K562 (cell line): ENCODE results near the gene CYB5R4. TPM values are rescaled to one million over a fixed set of nuclear protein-coding genes. Genes with fewer than 3 reads are reported as not detected.

ENCODE experiments used
- ATAC-seq: fragments of 200-7000 bp; cut with Tn5 transposase; 3 replicates; pipeline ENCODE4 v1.9.1; 2020; ENCODE audit warnings: moderate library complexity
- BruUV-seq: library from RNA; stranded (reverse); fragments of 400-500 nt; replicated peaks from 2 replicates; lab custom pipeline; 2021; lab: Mats Ljungman, UMichigan
- CTCF ChIA-PET: fragments of 300-600 bp; formaldehyde crosslinking; extraction: SDS; loops from one replicate; lab custom pipeline; 2021; ENCODE audit warnings: low intra/inter-chr PET ratio; lab: Yijun Ruan, JAX
- POLR2A ChIA-PET: fragments of 300-600, 350-650 bp; sonication (Branson Sonifier 250); formaldehyde crosslinking; extraction: SDS; loops from one replicate; lab custom pipeline; 2021; ENCODE audit warnings: antibody characterized with exemption, inconsistent platforms; lab: Yijun Ruan, JAX
- DNase-seq, 4 experiments: peaks; one replicate each; pipeline versions ENCODE4 v3.0.0 to v3.0.0-alpha.2; 2011 to 2018; ENCODE audit warnings: low spot score in 3 of 4, mixed read lengths in 3 of 4; ENCODE audit errors: extremely low read depth in 1 of 4
- FAIRE-seq: peaks from 2 replicates; lab custom pipeline; 2011; peaks lifted over from hg19 to GRCh38; lab: Jason Lieb, UNC
- H2AFZ ChIP-seq: 2 replicates; pipeline ENCODE4 v1.6.0; 2011; ENCODE audit warnings: low read depth, low read length, control low read depth, inconsistent platforms
- H3K27ac ChIP-seq: fragments of 200-600 bp; 3 replicates; pipeline ENCODE4 v1.8.0; 2011; ENCODE audit warnings: low read depth, mild to moderate bottlenecking, control low read depth, inconsistent platforms, low read length, moderate library complexity, mixed read lengths; ENCODE audit errors: extremely low read depth
- H3K27me3 ChIP-seq, 2 experiments: fragments of 300-600 bp in 1 of 2; 2 replicates in 1 of 2; 3 replicates in 1 of 2; pipeline versions ENCODE4 v1.6.0 to v1.8.0; 2011; ENCODE audit warnings: inconsistent platforms in 2 of 2, low read length in 2 of 2, mild to moderate bottlenecking in 1 of 2, mixed read lengths in 1 of 2, moderate library complexity in 1 of 2; ENCODE audit not compliant: control insufficient read depth in 2 of 2, insufficient read depth in 2 of 2
- H3K36me3 ChIP-seq: fragments of 300-600 bp; 3 replicates; pipeline ENCODE4 v1.8.0; 2011; ENCODE audit warnings: mild to moderate bottlenecking, low read length, inconsistent platforms; ENCODE audit not compliant: control insufficient read depth, insufficient read depth
- H3K4me1 ChIP-seq, 2 experiments: fragments of 200-600 bp in 1 of 2; replicated peaks in 1 of 2; 2 replicates in 1 of 2; 3 replicates in 1 of 2; pipeline versions ENCODE4 v1.5.1 to v1.8.0; 2011; ENCODE audit warnings: inconsistent platforms in 2 of 2, low read length in 2 of 2, mild to moderate bottlenecking in 1 of 2, mixed read lengths in 1 of 2, moderate library complexity in 1 of 2; ENCODE audit not compliant: control insufficient read depth in 2 of 2, insufficient read depth in 2 of 2
- H3K4me2 ChIP-seq: 2 replicates; pipeline ENCODE4 v1.6.1; 2011; ENCODE audit warnings: low read length, control low read depth, inconsistent platforms, mixed read lengths; ENCODE audit not compliant: insufficient read depth
- H3K4me3 ChIP-seq: fragments of 200-600 bp; sonication (generic), shearing (Covaris generic); 2 replicates; pipeline ENCODE4 v1.5.1; 2016; ENCODE audit warnings: control low read depth, inconsistent platforms
- H3K79me2 ChIP-seq: fragments of 200-600 bp; 3 replicates; pipeline ENCODE4 v1.8.0; 2011; ENCODE audit warnings: low read length, inconsistent platforms; ENCODE audit not compliant: control insufficient read depth, insufficient read depth
- H3K9ac ChIP-seq, 2 experiments: 2 replicates each; pipeline versions ENCODE4 v1.6.0 to v1.6.1; 2011; ENCODE audit warnings: low read depth in 2 of 2, low read length in 2 of 2, control low read depth in 1 of 2, inconsistent platforms in 1 of 2, mild to moderate bottlenecking in 1 of 2, mixed read lengths in 1 of 2; ENCODE audit not compliant: insufficient read depth in 1 of 2
- H3K9me1 ChIP-seq: one replicate; pipeline ENCODE4 v1.6.0; 2011; ENCODE audit warnings: inconsistent platforms, mild to moderate bottlenecking, low read length, moderate library complexity; ENCODE audit not compliant: control insufficient read depth, insufficient read depth
- H3K9me3 ChIP-seq: replicated peaks from 2 replicates; pipeline ENCODE4 v1.5.1; 2011; ENCODE audit warnings: low read depth, low read length, inconsistent platforms; ENCODE audit not compliant: control insufficient read depth, insufficient read depth
- H4K20me1 ChIP-seq: replicated peaks from 2 replicates; pipeline ENCODE4 v1.6.1; 2011; ENCODE audit warnings: low read length, inconsistent platforms, mixed read lengths; ENCODE audit not compliant: control insufficient read depth, insufficient read depth
- ARID1B ChIP-seq: fragments of 450-650 bp; IDR thresholded peaks from 2 replicates; pipeline ENCODE4 v1.6.1; 2016; ENCODE audit warnings: antibody characterized with exemption, mild to moderate bottlenecking, inconsistent platforms
- CBX3 ChIP-seq, 2 experiments: IDR thresholded peaks; 1 replicate in 1 of 2; 2 replicates in 1 of 2; pipeline ENCODE4 v1.6.1; 2012; ENCODE audit warnings: inconsistent platforms in 2 of 2, low read length in 2 of 2, borderline replicate concordance in 1 of 2, control low read depth in 1 of 2
- KLF16 ChIP-seq: IDR thresholded peaks from 2 replicates; pipeline ENCODE4 v1.6.1; 2016; ENCODE audit warnings: antibody characterized with exemption
- KLF6 ChIP-seq: fragments of 250-450 bp; sonication (Bioruptor Pico); IDR thresholded peaks from 2 replicates; pipeline ENCODE4 v1.4.0; 2020; ENCODE audit warnings: mild to moderate bottlenecking, moderate library complexity, borderline replicate concordance
- NR3C1 ChIP-seq: sonication (generic); formaldehyde crosslinking; IDR thresholded peaks from 2 replicates; pipeline ENCODE4 v1.8.1; 2022; ENCODE audit warnings: missing genetic modification reagents
- RBM14 ChIP-seq: fragments of 200-400 bp; formaldehyde crosslinking; IDR thresholded peaks from 2 replicates; pipeline ENCODE4 v1.6.1; 2018; ENCODE audit warnings: low read depth, mild to moderate bottlenecking, low read length, moderate library complexity, borderline replicate concordance; ENCODE audit not compliant: insufficient read depth
- TEAD2 ChIP-seq: fragments of 450-650 bp; IDR thresholded peaks from 2 replicates; pipeline ENCODE4 v1.6.1; 2016; ENCODE audit warnings: missing genetic modification characterization, control low read depth, missing compliant biosample characterization
- ZNF253 ChIP-seq: fragments of 250-450 bp; sonication (Bioruptor Pico); conservative IDR thresholded peaks from 2 replicates; pipeline ENCODE4 v1.6.1; 2021; ENCODE audit warnings: mild to moderate bottlenecking
- ZNF77 ChIP-seq: fragments of 250-450 bp; sonication (Bioruptor Pico); IDR thresholded peaks from 2 replicates; pipeline ENCODE4 v1.5.0; 2020
- WGBS: fragments of 100-300 bp; shearing (Covaris generic); methylation state at CpG from one replicate; pipeline ENCODE4 v1.1.6; 2016; ENCODE audit warnings: low coverage, mixed read lengths; ENCODE audit not compliant: insufficient coverage; ENCODE audit errors: missing lambda C conversion rate; 5-methylcytosine and 5-hydroxymethylcytosine counted together
- in situ Hi-C: fragments of 300-500 bp; cut with MboI; formaldehyde crosslinking; loops from 4 replicates; pipeline ENCODE4 v1.15.0; 2018; ENCODE audit warnings: inconsistent platforms, mixed read lengths
- intact Hi-C: fragments of 100-400 bp; cut with micrococcal nuclease; formaldehyde crosslinking; loops from 2 replicates; pipeline ENCODE4 v1.14.2; 2022
- polyA plus RNA-seq, 8 experiments: library from polyadenylated mRNA; depleted of rRNA in 4 of 8; stranded (reverse) in 5 of 8; unstranded in 3 of 8; fragments of >200 nt; fragmentation: Nextera tagmentation in 2 of 8; fragmentation: Illumina TruSeq in 1 of 8; extraction: Ambion mirVana in 2 of 8; extraction: Trizol in 1 of 8; gene quantifications; 2 replicates each; pipeline versions ENCODE4 v1.2.1 to v1.2.3, GENCODE V29; 2011 to 2014; ENCODE audit warnings: inconsistent platforms in 1 of 8, missing spikeins in 1 of 8
- total RNA-seq, 7 experiments: library from RNA; depleted of rRNA in 6 of 7; stranded (reverse); fragments of >200 nt in 6 of 7; fragmentation: Illumina TruSeq in 2 of 7; extraction: Trizol in 2 of 7; gene quantifications; 2 replicates each; pipeline versions ENCODE4 v1.2.1 to v1.2.3, GENCODE V29; 2011 to 2021; ENCODE audit warnings: low replicate concordance in 1 of 7
- TF ChIP-seq, protein P1 (sequence below): sonication (generic); formaldehyde crosslinking; IDR thresholded peaks from 2 replicates; pipeline ENCODE4 v1.8.0; 2023; ENCODE audit warnings: missing genetic modification reagents, mild to moderate bottlenecking, borderline replicate concordance
- TF ChIP-seq, protein P2 (sequence below): fragments of 200-800 bp; sonication (Bioruptor generic); IDR thresholded peaks from 2 replicates; pipeline ENCODE4 v1.6.1; 2017; ENCODE audit warnings: missing genetic modification characterization, missing compliant biosample characterization
- TF ChIP-seq, protein P3 (sequence below): fragments of 250-450 bp; sonication (Bioruptor Pico); IDR thresholded peaks from 2 replicates; pipeline ENCODE4 v1.4.0; 2020; ENCODE audit warnings: mild to moderate bottlenecking, moderate library complexity

The CYB5R4 gene
- total and polyA plus RNA-seq, 9 of the 15 experiments (the other 6 are each of a cell fraction or from before 2014, with no cell fraction given), result 5.9 to 23.1 (median 19.0) TPM

- H3K9me1 ChIP-seq, result no peaks in the 10 kb centered on the region
- no peaks in the 10 kb centered on the region for H3K27me3 ChIP-seq
- no TSS peak for BruUV-seq
- H3K27ac ChIP-seq, result no peak overlapping the region
- ATAC-seq (no peak), DNase-seq (no peak), FAIRE-seq (no peak)
- POLR2A ChIA-PET, result interaction anchor here (0.8 to 1.2 kb wide), 2 partner anchors 26 to 200 kb away, joined by 3 to 4 read pairs; no protein-coding TSS in a partner anchor
- H3K9ac ChIP-seq, result no peak overlapping the region
- CTCF ChIA-PET, result no interaction called here
- no peaks in the 10 kb centered on the region; the same call in 2 of the 3 replicates for H3K36me3 ChIP-seq
- no peaks in the 10 kb centered on the region; the same call in 2 of the 3 replicates for H3K79me2 ChIP-seq
- no peak overlapping the region for H2AFZ ChIP-seq
- intact Hi-C loops (loop anchor here (5.0 kb wide), 1 partner anchor 169 kb away; no protein-coding TSS in a partner anchor), in situ Hi-C loops (loop anchor here (5.0 to 25.0 kb wide), 2 partner anchors 319 to 869 kb away; partner anchors contain the start of gene TBX18)
- H3K9me3 ChIP-seq, result no peaks in the 10 kb centered on the region
- H3K4me1 ChIP-seq, result no peaks in the 10 kb centered on the region
- 100% methylated on average over 1 of the region's 1 CpG for WGBS
- H3K4me2 ChIP-seq, result no peak overlapping the region
- no peaks in the 10 kb centered on the region for H4K20me1 ChIP-seq
- no peak overlapping the region for H3K4me3 ChIP-seq
- TF ChIP-seq, protein P1, sequence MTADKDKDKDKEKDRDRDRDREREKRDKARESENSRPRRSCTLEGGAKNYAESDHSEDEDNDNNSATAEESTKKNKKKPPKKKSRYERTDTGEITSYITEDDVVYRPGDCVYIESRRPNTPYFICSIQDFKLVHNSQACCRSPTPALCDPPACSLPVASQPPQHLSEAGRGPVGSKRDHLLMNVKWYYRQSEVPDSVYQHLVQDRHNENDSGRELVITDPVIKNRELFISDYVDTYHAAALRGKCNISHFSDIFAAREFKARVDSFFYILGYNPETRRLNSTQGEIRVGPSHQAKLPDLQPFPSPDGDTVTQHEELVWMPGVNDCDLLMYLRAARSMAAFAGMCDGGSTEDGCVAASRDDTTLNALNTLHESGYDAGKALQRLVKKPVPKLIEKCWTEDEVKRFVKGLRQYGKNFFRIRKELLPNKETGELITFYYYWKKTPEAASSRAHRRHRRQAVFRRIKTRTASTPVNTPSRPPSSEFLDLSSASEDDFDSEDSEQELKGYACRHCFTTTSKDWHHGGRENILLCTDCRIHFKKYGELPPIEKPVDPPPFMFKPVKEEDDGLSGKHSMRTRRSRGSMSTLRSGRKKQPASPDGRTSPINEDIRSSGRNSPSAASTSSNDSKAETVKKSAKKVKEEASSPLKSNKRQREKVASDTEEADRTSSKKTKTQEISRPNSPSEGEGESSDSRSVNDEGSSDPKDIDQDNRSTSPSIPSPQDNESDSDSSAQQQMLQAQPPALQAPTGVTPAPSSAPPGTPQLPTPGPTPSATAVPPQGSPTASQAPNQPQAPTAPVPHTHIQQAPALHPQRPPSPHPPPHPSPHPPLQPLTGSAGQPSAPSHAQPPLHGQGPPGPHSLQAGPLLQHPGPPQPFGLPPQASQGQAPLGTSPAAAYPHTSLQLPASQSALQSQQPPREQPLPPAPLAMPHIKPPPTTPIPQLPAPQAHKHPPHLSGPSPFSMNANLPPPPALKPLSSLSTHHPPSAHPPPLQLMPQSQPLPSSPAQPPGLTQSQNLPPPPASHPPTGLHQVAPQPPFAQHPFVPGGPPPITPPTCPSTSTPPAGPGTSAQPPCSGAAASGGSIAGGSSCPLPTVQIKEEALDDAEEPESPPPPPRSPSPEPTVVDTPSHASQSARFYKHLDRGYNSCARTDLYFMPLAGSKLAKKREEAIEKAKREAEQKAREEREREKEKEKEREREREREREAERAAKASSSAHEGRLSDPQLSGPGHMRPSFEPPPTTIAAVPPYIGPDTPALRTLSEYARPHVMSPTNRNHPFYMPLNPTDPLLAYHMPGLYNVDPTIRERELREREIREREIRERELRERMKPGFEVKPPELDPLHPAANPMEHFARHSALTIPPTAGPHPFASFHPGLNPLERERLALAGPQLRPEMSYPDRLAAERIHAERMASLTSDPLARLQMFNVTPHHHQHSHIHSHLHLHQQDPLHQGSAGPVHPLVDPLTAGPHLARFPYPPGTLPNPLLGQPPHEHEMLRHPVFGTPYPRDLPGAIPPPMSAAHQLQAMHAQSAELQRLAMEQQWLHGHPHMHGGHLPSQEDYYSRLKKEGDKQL (CRISPR knock-in tag), result no peak
- no peak for TF ChIP-seq KLF6 (CRISPR knock-in tag)
- TF ChIP-seq CBX3 (IDR thresholded peaks at IDR 0.05; ENCODE audit: borderline replicate concordance in 1 of 2, low read length in 2 of 2), result no peak
- no peak for TF ChIP-seq TEAD2 (tag)
- TF ChIP-seq ZNF77 (CRISPR knock-in tag), result no peak
- TF ChIP-seq RBM14, result no peak
- TF ChIP-seq ARID1B, result no peak
- TF ChIP-seq KLF16, result no peak
- no peak for TF ChIP-seq ZNF253 (CRISPR knock-in tag)
- TF ChIP-seq, protein P2, sequence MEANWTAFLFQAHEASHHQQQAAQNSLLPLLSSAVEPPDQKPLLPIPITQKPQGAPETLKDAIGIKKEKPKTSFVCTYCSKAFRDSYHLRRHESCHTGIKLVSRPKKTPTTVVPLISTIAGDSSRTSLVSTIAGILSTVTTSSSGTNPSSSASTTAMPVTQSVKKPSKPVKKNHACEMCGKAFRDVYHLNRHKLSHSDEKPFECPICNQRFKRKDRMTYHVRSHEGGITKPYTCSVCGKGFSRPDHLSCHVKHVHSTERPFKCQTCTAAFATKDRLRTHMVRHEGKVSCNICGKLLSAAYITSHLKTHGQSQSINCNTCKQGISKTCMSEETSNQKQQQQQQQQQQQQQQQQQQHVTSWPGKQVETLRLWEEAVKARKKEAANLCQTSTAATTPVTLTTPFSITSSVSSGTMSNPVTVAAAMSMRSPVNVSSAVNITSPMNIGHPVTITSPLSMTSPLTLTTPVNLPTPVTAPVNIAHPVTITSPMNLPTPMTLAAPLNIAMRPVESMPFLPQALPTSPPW (CRISPR knock-in tag), result no peak
- TF ChIP-seq, protein P3, sequence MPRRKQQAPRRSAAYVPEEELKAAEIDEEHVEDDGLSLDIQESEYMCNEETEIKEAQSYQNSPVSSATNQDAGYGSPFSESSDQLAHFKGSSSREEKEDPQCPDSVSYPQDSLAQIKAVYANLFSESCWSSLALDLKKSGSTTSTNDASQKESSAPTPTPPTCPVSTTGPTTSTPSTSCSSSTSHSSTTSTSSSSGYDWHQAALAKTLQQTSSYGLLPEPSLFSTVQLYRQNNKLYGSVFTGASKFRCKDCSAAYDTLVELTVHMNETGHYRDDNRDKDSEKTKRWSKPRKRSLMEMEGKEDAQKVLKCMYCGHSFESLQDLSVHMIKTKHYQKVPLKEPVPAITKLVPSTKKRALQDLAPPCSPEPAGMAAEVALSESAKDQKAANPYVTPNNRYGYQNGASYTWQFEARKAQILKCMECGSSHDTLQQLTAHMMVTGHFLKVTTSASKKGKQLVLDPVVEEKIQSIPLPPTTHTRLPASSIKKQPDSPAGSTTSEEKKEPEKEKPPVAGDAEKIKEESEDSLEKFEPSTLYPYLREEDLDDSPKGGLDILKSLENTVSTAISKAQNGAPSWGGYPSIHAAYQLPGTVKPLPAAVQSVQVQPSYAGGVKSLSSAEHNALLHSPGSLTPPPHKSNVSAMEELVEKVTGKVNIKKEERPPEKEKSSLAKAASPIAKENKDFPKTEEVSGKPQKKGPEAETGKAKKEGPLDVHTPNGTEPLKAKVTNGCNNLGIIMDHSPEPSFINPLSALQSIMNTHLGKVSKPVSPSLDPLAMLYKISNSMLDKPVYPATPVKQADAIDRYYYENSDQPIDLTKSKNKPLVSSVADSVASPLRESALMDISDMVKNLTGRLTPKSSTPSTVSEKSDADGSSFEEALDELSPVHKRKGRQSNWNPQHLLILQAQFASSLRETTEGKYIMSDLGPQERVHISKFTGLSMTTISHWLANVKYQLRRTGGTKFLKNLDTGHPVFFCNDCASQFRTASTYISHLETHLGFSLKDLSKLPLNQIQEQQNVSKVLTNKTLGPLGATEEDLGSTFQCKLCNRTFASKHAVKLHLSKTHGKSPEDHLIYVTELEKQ (CRISPR knock-in tag), result no peak
- no peak for TF ChIP-seq NR3C1 (CRISPR knock-in tag)
Measured at GRCh38 chr6:83893024-83893423, 33.5 kb downstream of the CYB5R4 start.
